Nephron progenitor cell (in vitro differentiated cells): ENCODE measurements around the gene RPA1.

Experiments used
- DNase-seq: peaks from one replicate; pipeline ENCODE4 v3.0.0; 2021
- H3K27ac Mint-ChIP-seq: 2 replicates; pipeline ENCODE4 v1.8.0; 2021; ENCODE audit warnings: mild to moderate bottlenecking, moderate library complexity, mixed read lengths
- H3K27me3 Mint-ChIP-seq: 2 replicates; pipeline ENCODE4 v1.8.0; 2021; ENCODE audit warnings: mild to moderate bottlenecking, low read depth, mixed read lengths; ENCODE audit not compliant: poor library complexity
- H3K36me3 Mint-ChIP-seq: 2 replicates; pipeline ENCODE4 v1.8.0; 2021; ENCODE audit warnings: low read depth, mixed read lengths
- H3K4me1 Mint-ChIP-seq: 2 replicates; pipeline ENCODE4 v1.8.0; 2021; ENCODE audit warnings: mixed read lengths
- H3K4me3 Mint-ChIP-seq: 2 replicates; pipeline ENCODE4 v1.8.0; 2021; ENCODE audit warnings: mild to moderate bottlenecking, moderate library complexity, mixed read lengths
- H3K9me3 Mint-ChIP-seq: 2 replicates; pipeline ENCODE4 v1.8.0; 2021; ENCODE audit warnings: mild to moderate bottlenecking, moderate library complexity, mixed read lengths
- CTCF ChIP-seq: fragments of 200-600 bp; sonication (generic); IDR thresholded peaks from 2 replicates; pipeline ENCODE4 v1.5.0; 2021; ENCODE audit warnings: antibody characterized with exemption

Gene RPA1

GRCh38 chr17:1933875-1934715 lies 104.3 kb downstream of the RPA1 start:
- H3K27ac Mint-ChIP-seq = no peak overlapping the region
- TF ChIP-seq CTCF = no peak
- no peak overlapping the region for H3K4me3 Mint-ChIP-seq
- H3K27me3 Mint-ChIP-seq = peaks cover 20% of the 10 kb centered on the region
- no peaks in the 10 kb centered on the region for H3K36me3 Mint-ChIP-seq
- no peaks in the 10 kb centered on the region for H3K9me3 Mint-ChIP-seq
- no peak for DNase-seq
- peaks cover 38% of the 10 kb centered on the region for H3K4me1 Mint-ChIP-seq

GRCh38 chr17:1934901-1935300 lies 105.1 kb downstream of the RPA1 start:
- Mint-ChIP-seq H3K9me3 (no peaks in the 10 kb centered on the region), H3K4me3 (no peak overlapping the region), H3K4me1 (peaks cover 35% of the 10 kb centered on the region), H3K27me3 (peaks cover 20% of the 10 kb centered on the region), H3K27ac (no peak overlapping the region), H3K36me3 (no peaks in the 10 kb centered on the region)
- no peak for TF ChIP-seq CTCF
- no peak for DNase-seq

GRCh38 chr17:1936766-1937165 lies 107.0 kb downstream of the RPA1 start:
- no peak for DNase-seq
- H3K27me3 Mint-ChIP-seq = peaks cover 17% of the 10 kb centered on the region
- H3K27ac Mint-ChIP-seq = no peak overlapping the region
- H3K4me1 Mint-ChIP-seq = peaks cover 33% of the 10 kb centered on the region
- H3K36me3 Mint-ChIP-seq = no peaks in the 10 kb centered on the region
- H3K9me3 Mint-ChIP-seq = no peaks in the 10 kb centered on the region
- TF ChIP-seq CTCF = no peak
- no peak overlapping the region for H3K4me3 Mint-ChIP-seq

- H3K27me3 Mint-ChIP-seq = peaks cover 13% of the 10 kb centered on the region
- no peak overlapping the region for H3K4me3 Mint-ChIP-seq
- no peak for TF ChIP-seq CTCF
- no peaks in the 10 kb centered on the region for H3K9me3 Mint-ChIP-seq
- no peaks in the 10 kb centered on the region for H3K36me3 Mint-ChIP-seq
- no peak for DNase-seq
- no peak overlapping the region for H3K27ac Mint-ChIP-seq
- peaks cover 31% of the 10 kb centered on the region for H3K4me1 Mint-ChIP-seq
These were observed 107.7 kb downstream of the RPA1 start for GRCh38 chr17:1937461-1937860.

- peaks cover 27% of the 10 kb centered on the region for H3K4me1 Mint-ChIP-seq
- TF ChIP-seq CTCF = no peak
- peak; percentile 42 for DNase-seq
- no peak overlapping the region for H3K27ac Mint-ChIP-seq
- H3K9me3 Mint-ChIP-seq = no peaks in the 10 kb centered on the region
- H3K27me3 Mint-ChIP-seq = peaks cover 10% of the 10 kb centered on the region
- no peak overlapping the region for H3K4me3 Mint-ChIP-seq
- no peaks in the 10 kb centered on the region for H3K36me3 Mint-ChIP-seq
These were observed 110.4 kb downstream of the RPA1 start for GRCh38 chr17:1939981-1940809.
